Endodermal cell (in vitro differentiated cells): ENCODE results near the gene GRIA4. TPM values are rescaled to one million over a fixed set of nuclear protein-coding genes. Genes with fewer than 3 reads are reported as not detected.

ENCODE experiments used
- DNase-seq: peaks from one replicate; pipeline ENCODE4 v3.0.0-alpha.2; 2017
- H3K27ac ChIP-seq: 2 replicates; pipeline ENCODE4 v1.5.1; 2013; ENCODE audit warnings: mild to moderate bottlenecking, low read depth, low read length, moderate library complexity
- H3K27me3 ChIP-seq: 2 replicates; pipeline ENCODE4 v1.6.1; 2013; ENCODE audit warnings: mild to moderate bottlenecking, low read length, moderate library complexity; ENCODE audit not compliant: insufficient read depth, control insufficient read depth, poor library complexity, severe bottlenecking
- H3K36me3 ChIP-seq: 2 replicates; pipeline ENCODE4 v1.7.0; 2013; ENCODE audit warnings: mild to moderate bottlenecking, low read length, moderate library complexity; ENCODE audit not compliant: control insufficient read depth, insufficient read depth
- H3K4me1 ChIP-seq: one replicate; pipeline ENCODE4 v1.7.0; 2013; ENCODE audit warnings: low read length; ENCODE audit not compliant: control insufficient read depth, insufficient read depth
- H3K4me3 ChIP-seq: 2 replicates; pipeline ENCODE4 v1.5.1; 2013; ENCODE audit warnings: mild to moderate bottlenecking, low read length, moderate library complexity
- H3K9ac ChIP-seq: 2 replicates; pipeline ENCODE4 v1.6.1; 2013; ENCODE audit warnings: mild to moderate bottlenecking, low read length, moderate library complexity; ENCODE audit not compliant: poor library complexity, severe bottlenecking; ENCODE audit errors: extremely low read depth
- H3K9me3 ChIP-seq: 2 replicates; pipeline ENCODE4 v1.6.1; 2013; ENCODE audit warnings: mild to moderate bottlenecking, low read length, moderate library complexity; ENCODE audit not compliant: control insufficient read depth
- H3K27ac Mint-ChIP-seq: 2 replicates; pipeline ENCODE4 v1.8.0; 2020; ENCODE audit warnings: mixed read lengths
- H3K27me3 Mint-ChIP-seq: 2 replicates; pipeline ENCODE4 v1.8.0; 2021; ENCODE audit warnings: mild to moderate bottlenecking, mixed read lengths; ENCODE audit not compliant: insufficient read depth
- H3K36me3 Mint-ChIP-seq: 2 replicates; pipeline ENCODE4 v1.8.0; 2020; ENCODE audit warnings: low read depth, mixed read lengths
- H3K4me1 Mint-ChIP-seq: 2 replicates; pipeline ENCODE4 v1.8.0; 2020; ENCODE audit warnings: mixed read lengths
- H3K4me3 Mint-ChIP-seq: 2 replicates; pipeline ENCODE4 v1.8.0; 2020; ENCODE audit warnings: mild to moderate bottlenecking, moderate library complexity, mixed read lengths
- H3K9me3 Mint-ChIP-seq: 2 replicates; pipeline ENCODE4 v1.8.0; 2020; ENCODE audit warnings: mild to moderate bottlenecking, mixed read lengths
- WGBS, 2 experiments: methylation state at CpG; one replicate each; pipeline versions ENCODE4 v1.1.5 to v1.1.7; 2013; ENCODE audit warnings: missing lambda C conversion rate in 2 of 2, mixed read lengths in 1 of 2; ENCODE audit not compliant: insufficient coverage in 1 of 2, insufficient read length in 1 of 2; 5-methylcytosine and 5-hydroxymethylcytosine counted together
- total RNA-seq, 2 donors: library from RNA; stranded (reverse); fragmentation: NEBNext Ultra II Directional in 1 of 2; extraction: Animal tissue kit (Norgen Biotek cat#: 25700) in 1 of 2; gene quantifications; 2 replicates in 1 of 2; 3 replicates in 1 of 2; pipeline ENCODE4 v1.2.1, GENCODE V29; 2021
- TF ChIP-seq, protein P1 (sequence below): fragments of 200-600 bp; sonication (generic); conservative IDR thresholded peaks from 2 replicates; pipeline ENCODE4 v1.5.0; 2021; ENCODE audit warnings: antibody characterized with exemption, mild to moderate bottlenecking

GRIA4 gene
- total RNA-seq, 2 donors from 2014 or later, result 0.18 to 0.37 TPM

DNA sequence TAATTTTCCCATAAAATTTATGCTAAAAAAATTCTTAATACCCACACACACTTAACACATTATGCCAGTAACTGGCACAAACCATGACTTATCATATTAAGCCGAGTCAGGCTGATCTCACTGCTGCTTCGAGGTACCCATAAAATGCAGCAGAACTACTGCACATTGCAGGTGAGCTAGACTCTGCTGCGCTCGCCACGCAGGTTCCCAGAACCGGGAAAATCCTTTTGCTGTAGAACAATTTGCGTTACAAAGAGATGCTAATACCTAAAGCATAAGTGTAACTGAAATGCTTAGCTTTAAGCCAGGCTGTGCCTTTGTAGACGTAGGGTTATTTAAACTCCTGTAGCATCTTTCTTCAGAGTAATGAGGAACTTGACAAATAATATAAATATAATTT is 211.9 kb downstream of the GRIA4 start:
- no peaks in the 10 kb centered on the region for H3K36me3 ChIP-seq
- Mint-ChIP-seq H3K36me3 (no peaks in the 10 kb centered on the region), H3K27me3 (peaks cover 6% of the 10 kb centered on the region), H3K4me3 (no peak overlapping the region), H3K4me1 (peaks cover 8% of the 10 kb centered on the region), H3K27ac (no peak overlapping the region), H3K9me3 (peaks cover 6% of the 10 kb centered on the region)
- WGBS, 2 experiments, result 66 to 72% methylated on average over 7 to 8 of the region's 8 CpGs
- no peaks in the 10 kb centered on the region for H3K4me1 ChIP-seq
- no peaks in the 10 kb centered on the region for H3K9me3 ChIP-seq
- DNase-seq, result no peak
- H3K9ac ChIP-seq, result no peak overlapping the region
- H3K27ac ChIP-seq, result no peak overlapping the region
- TF ChIP-seq, protein P1, sequence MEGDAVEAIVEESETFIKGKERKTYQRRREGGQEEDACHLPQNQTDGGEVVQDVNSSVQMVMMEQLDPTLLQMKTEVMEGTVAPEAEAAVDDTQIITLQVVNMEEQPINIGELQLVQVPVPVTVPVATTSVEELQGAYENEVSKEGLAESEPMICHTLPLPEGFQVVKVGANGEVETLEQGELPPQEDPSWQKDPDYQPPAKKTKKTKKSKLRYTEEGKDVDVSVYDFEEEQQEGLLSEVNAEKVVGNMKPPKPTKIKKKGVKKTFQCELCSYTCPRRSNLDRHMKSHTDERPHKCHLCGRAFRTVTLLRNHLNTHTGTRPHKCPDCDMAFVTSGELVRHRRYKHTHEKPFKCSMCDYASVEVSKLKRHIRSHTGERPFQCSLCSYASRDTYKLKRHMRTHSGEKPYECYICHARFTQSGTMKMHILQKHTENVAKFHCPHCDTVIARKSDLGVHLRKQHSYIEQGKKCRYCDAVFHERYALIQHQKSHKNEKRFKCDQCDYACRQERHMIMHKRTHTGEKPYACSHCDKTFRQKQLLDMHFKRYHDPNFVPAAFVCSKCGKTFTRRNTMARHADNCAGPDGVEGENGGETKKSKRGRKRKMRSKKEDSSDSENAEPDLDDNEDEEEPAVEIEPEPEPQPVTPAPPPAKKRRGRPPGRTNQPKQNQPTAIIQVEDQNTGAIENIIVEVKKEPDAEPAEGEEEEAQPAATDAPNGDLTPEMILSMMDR, result no peak
- no peaks in the 10 kb centered on the region for H3K27me3 ChIP-seq
- H3K4me3 ChIP-seq, result no peak overlapping the region

DNA sequence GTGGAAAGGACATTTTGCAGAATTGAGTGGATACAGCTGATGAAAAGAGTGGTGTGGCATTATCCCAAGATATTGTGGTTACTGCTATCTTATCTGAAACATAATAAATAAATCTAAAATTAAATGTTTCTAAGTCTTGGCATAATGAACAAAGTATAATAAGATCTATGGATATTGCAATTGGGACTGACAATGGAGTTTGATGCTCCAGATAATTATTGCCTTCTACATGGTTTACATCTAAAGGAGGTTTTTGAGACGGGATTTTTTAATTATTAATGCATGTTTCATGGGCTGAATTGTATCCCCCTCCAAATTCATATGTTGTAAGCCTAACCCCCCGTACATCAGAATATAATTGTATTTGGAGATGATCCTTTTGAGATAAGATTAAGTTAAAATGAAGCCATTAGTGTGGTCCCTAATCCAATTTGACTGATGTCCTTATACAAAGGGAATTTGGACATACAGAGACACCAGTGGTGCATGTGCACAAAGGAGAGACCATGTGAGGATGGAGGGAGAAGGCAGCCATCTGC is 213.7 kb downstream of the GRIA4 start:
- Histone ChIP-seq H3K9me3 (no peaks in the 10 kb centered on the region), H3K36me3 (no peaks in the 10 kb centered on the region), H3K9ac (no peak overlapping the region), H3K4me3 (no peak overlapping the region), H3K27ac (no peak overlapping the region), H3K4me1 (no peaks in the 10 kb centered on the region), H3K27me3 (no peaks in the 10 kb centered on the region)
- TF ChIP-seq, protein P1, result no peak
- H3K27ac Mint-ChIP-seq, result no peak overlapping the region
- 95% methylated on average over 2 of the region's 2 CpGs; no CpG with 5 or more reads in 1 of the 2 experiments for WGBS, 2 experiments
- H3K27me3 Mint-ChIP-seq, result peaks cover 6% of the 10 kb centered on the region
- no peak overlapping the region for H3K4me3 Mint-ChIP-seq
- H3K9me3 Mint-ChIP-seq, result no peaks in the 10 kb centered on the region
- H3K4me1 Mint-ChIP-seq, result peaks cover 8% of the 10 kb centered on the region
- H3K36me3 Mint-ChIP-seq, result no peaks in the 10 kb centered on the region
- no peak for DNase-seq

DNA sequence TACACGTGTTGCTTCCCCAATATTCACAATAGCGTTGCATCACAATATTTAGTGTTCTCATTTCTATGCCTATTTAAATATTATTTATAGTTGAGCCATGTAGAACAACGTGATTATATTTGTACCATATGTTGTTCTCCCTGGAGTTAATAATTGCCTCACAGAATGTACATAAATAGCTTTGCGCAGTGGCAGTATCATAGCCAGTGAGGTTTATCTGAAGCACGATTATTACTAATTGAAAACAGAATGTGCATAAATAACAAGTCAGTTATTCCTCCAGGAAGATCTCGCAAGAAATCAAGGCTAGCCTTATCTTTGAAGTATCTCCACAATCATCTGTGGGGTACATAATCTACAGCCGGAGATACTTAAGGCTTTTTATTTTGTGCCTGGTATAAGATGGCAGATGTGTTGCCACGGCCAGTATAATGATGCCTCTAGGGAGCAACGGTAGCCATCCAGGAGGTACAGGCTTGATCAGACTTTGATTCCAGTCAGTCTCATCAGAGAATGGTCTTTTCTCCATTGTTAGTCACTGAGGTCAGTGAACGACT is 214.7 kb downstream of the GRIA4 start:
- peaks cover 7% of the 10 kb centered on the region for H3K27me3 Mint-ChIP-seq
- no peak for DNase-seq
- TF ChIP-seq, protein P1, result no peak
- no peaks in the 10 kb centered on the region for H3K4me1 ChIP-seq
- 95 to 96% methylated on average over 6 to 10 of the region's 10 CpGs for WGBS, 2 experiments
- H3K27ac ChIP-seq, result no peak overlapping the region
- H3K9ac ChIP-seq, result no peak overlapping the region
- H3K27ac Mint-ChIP-seq, result no peak overlapping the region
- H3K36me3 ChIP-seq, result no peaks in the 10 kb centered on the region
- H3K27me3 ChIP-seq, result no peaks in the 10 kb centered on the region
- H3K36me3 Mint-ChIP-seq, result no peaks in the 10 kb centered on the region
- H3K4me3 ChIP-seq, result no peak overlapping the region
- no peak overlapping the region for H3K4me3 Mint-ChIP-seq
- H3K4me1 Mint-ChIP-seq, result peaks cover 8% of the 10 kb centered on the region
- H3K9me3 ChIP-seq, result no peaks in the 10 kb centered on the region
- no peaks in the 10 kb centered on the region for H3K9me3 Mint-ChIP-seq
